ENCODE measurements around the gene ROBO1.

DNA sequence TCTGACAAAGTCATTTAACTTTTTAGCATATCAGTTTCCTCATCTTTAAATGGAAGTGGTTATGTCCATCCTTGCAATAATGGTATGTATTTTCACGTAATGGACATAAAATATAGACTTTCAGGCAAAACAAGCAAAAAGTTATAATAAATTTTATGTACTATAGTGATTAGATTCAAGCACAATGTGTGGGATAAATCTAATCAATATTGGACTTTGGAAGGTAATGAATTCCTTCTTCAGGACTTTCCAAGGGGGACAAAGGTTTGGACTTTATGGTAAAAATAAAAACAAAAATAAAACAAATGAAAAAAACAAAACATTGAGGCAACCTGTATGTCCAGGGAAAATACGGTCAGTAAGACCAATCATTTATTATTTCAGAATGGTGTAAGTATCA lies 357.7 kb downstream of the ROBO1 start:
- TF ChIP-seq RFX5 (IDR thresholded peaks at IDR 0.05; ENCODE audit: low read depth, low read length), result no peak
- TF ChIP-seq, protein P1, sequence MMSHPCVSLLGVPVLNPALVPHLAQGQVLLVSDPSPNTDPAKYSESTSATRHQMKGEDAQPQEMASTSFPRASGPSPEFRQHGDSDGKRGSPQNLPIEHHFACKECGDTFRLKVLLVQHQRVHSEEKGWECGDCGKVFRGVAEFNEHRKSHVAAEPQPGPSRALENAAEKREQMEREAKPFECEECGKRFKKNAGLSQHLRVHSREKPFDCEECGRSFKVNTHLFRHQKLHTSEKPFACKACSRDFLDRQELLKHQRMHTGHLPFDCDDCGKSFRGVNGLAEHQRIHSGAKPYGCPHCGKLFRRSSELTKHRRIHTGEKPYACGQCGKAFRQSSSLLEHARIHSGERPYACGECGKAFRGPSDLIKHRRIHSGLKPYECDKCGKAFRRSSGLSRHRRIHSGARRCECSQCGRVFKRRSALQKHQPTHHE (CRISPR knock-in tag; IDR thresholded peaks at IDR 0.05; ENCODE audit: borderline replicate concordance), result no peak
- TF ChIP-seq, protein P2, sequence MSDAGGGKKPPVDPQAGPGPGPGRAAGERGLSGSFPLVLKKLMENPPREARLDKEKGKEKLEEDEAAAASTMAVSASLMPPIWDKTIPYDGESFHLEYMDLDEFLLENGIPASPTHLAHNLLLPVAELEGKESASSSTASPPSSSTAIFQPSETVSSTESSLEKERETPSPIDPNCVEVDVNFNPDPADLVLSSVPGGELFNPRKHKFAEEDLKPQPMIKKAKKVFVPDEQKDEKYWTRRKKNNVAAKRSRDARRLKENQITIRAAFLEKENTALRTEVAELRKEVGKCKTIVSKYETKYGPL (CRISPR knock-in tag; IDR thresholded peaks at IDR 0.05), result no peak
- TF ChIP-seq, protein P3, sequence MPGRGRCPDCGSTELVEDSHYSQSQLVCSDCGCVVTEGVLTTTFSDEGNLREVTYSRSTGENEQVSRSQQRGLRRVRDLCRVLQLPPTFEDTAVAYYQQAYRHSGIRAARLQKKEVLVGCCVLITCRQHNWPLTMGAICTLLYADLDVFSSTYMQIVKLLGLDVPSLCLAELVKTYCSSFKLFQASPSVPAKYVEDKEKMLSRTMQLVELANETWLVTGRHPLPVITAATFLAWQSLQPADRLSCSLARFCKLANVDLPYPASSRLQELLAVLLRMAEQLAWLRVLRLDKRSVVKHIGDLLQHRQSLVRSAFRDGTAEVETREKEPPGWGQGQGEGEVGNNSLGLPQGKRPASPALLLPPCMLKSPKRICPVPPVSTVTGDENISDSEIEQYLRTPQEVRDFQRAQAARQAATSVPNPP (CRISPR knock-in tag; IDR thresholded peaks at IDR 0.05), result no peak
- TF ChIP-seq, protein P4, sequence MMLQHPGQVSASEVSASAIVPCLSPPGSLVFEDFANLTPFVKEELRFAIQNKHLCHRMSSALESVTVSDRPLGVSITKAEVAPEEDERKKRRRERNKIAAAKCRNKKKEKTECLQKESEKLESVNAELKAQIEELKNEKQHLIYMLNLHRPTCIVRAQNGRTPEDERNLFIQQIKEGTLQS (CRISPR knock-in tag; IDR thresholded peaks at IDR 0.05), result no peak
- TF ChIP-seq ZNF10 (CRISPR knock-in tag; IDR thresholded peaks at IDR 0.05; ENCODE audit: borderline replicate concordance, low read depth), result no peak
- TF ChIP-seq, protein P5, sequence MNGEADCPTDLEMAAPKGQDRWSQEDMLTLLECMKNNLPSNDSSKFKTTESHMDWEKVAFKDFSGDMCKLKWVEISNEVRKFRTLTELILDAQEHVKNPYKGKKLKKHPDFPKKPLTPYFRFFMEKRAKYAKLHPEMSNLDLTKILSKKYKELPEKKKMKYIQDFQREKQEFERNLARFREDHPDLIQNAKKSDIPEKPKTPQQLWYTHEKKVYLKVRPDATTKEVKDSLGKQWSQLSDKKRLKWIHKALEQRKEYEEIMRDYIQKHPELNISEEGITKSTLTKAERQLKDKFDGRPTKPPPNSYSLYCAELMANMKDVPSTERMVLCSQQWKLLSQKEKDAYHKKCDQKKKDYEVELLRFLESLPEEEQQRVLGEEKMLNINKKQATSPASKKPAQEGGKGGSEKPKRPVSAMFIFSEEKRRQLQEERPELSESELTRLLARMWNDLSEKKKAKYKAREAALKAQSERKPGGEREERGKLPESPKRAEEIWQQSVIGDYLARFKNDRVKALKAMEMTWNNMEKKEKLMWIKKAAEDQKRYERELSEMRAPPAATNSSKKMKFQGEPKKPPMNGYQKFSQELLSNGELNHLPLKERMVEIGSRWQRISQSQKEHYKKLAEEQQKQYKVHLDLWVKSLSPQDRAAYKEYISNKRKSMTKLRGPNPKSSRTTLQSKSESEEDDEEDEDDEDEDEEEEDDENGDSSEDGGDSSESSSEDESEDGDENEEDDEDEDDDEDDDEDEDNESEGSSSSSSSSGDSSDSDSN (CRISPR knock-in tag; IDR thresholded peaks at IDR 0.05), result no peak
- TF ChIP-seq RAD21 (CRISPR knock-in tag; IDR thresholded peaks at IDR 0.05), result no peak
- TF ChIP-seq SKI (IDR thresholded peaks at IDR 0.05; ENCODE audit: partially characterized antibody), result no peak
